GM12878 (cell line): ENCODE results near the gene ZMIZ1. TPM values are rescaled to one million over a fixed set of nuclear protein-coding genes. Genes with fewer than 3 reads are reported as not detected.

Source experiments
- ATAC-seq: fragments of 200-7000 bp; cut with Tn5 transposase; 3 replicates; pipeline ENCODE4 v1.9.1; 2020; ENCODE audit warnings: mild to moderate bottlenecking, moderate library complexity
- BruUV-seq: library from RNA; stranded (reverse); fragments of 400-500 nt; replicated peaks from 2 replicates; lab custom pipeline; 2021; lab: Mats Ljungman, UMichigan
- CTCF ChIA-PET: fragments of 300-600 bp; sonication (Branson Sonifier 250); formaldehyde crosslinking; extraction: SDS; loops from one replicate; lab custom pipeline; 2021; ENCODE audit warnings: inconsistent platforms; lab: Yijun Ruan, JAX
- POLR2A ChIA-PET: fragments of 350-600 bp; formaldehyde crosslinking; extraction: SDS; loops from one replicate; lab custom pipeline; 2021; ENCODE audit warnings: inconsistent platforms; lab: Charles Lee
- RAD21 ChIA-PET: fragments of 300-600 bp; sonication (Branson Sonifier 250); formaldehyde crosslinking; loops from one replicate; lab custom pipeline; 2023; ENCODE audit warnings: antibody characterized with exemption; ENCODE audit not compliant: unreplicated experiment; lab: Charles Lee
- SMC1A ChIA-PET: fragments of 300-600 bp; sonication (Branson Sonifier 250); formaldehyde crosslinking; loops from one replicate; lab custom pipeline; 2023; ENCODE audit not compliant: unreplicated experiment, uncharacterized antibody; lab: Charles Lee
- DNase-seq: peaks from one replicate; pipeline ENCODE4 v3.0.0-alpha.2; 2011; ENCODE audit warnings: low read depth, low spot score
- FAIRE-seq: peaks from 3 replicates; lab custom pipeline; 2011; peaks lifted over from hg19 to GRCh38; lab: Jason Lieb, UNC
- H2AFZ ChIP-seq: 2 replicates; pipeline ENCODE4 v1.6.0; 2011; ENCODE audit warnings: low read depth, low read length, control low read depth; ENCODE audit not compliant: control insufficient read depth
- H3K27ac ChIP-seq: 2 replicates; pipeline ENCODE4 v1.5.1; 2011; ENCODE audit warnings: control low read depth; ENCODE audit not compliant: control insufficient read depth, insufficient read depth
- H3K27me3 ChIP-seq, 2 experiments: replicated peaks in 1 of 2; 2 replicates each; pipeline versions ENCODE4 v1.6.0 to v1.6.1; 2011; ENCODE audit warnings: low read length in 1 of 2; ENCODE audit not compliant: control insufficient read depth in 2 of 2, insufficient read depth in 2 of 2
- H3K36me3 ChIP-seq, 2 experiments: 2 replicates each; pipeline ENCODE4 v1.5.1; 2011; ENCODE audit warnings: low read length in 1 of 2; ENCODE audit not compliant: control insufficient read depth in 2 of 2, insufficient read depth in 2 of 2
- H3K4me1 ChIP-seq: 2 replicates; pipeline ENCODE4 v1.6.1; 2011; ENCODE audit warnings: mild to moderate bottlenecking, low read length, moderate library complexity, mixed read lengths; ENCODE audit not compliant: control insufficient read depth, insufficient read depth
- H3K4me2 ChIP-seq: 2 replicates; pipeline ENCODE4 v1.6.0; 2011; ENCODE audit warnings: control low read depth; ENCODE audit not compliant: control insufficient read depth, insufficient read depth
- H3K4me3 ChIP-seq: fragments of 200-600 bp; sonication (generic); 2 replicates; pipeline ENCODE4 v1.5.1; 2016
- H3K79me2 ChIP-seq: 2 replicates; pipeline ENCODE4 v1.6.0; 2011; ENCODE audit warnings: low read length; ENCODE audit not compliant: control insufficient read depth, insufficient read depth
- H3K9ac ChIP-seq: 2 replicates; pipeline ENCODE4 v1.8.0; 2011; ENCODE audit warnings: low read length, control low read depth, mixed read lengths; ENCODE audit not compliant: control insufficient read depth, insufficient read depth
- H3K9me3 ChIP-seq: replicated peaks from 3 replicates; pipeline ENCODE4 v1.5.1; 2011; ENCODE audit warnings: mild to moderate bottlenecking, low read length; ENCODE audit not compliant: control insufficient read depth, insufficient read depth
- H4K20me1 ChIP-seq: 2 replicates; pipeline ENCODE4 v1.6.0; 2011; ENCODE audit not compliant: control insufficient read depth, insufficient read depth
- CREB1 ChIP-seq: IDR thresholded peaks from 2 replicates; pipeline ENCODE4 v1.6.1; 2012; ENCODE audit warnings: low read depth, mild to moderate bottlenecking, inconsistent platforms
- CTCF ChIP-seq, 3 experiments: IDR thresholded peaks in 2 of 3; conservative IDR thresholded peaks in 1 of 3; 2 replicates each; pipeline ENCODE4 v1.5.1; 2011; ENCODE audit warnings: low read depth in 3 of 3, low read length in 3 of 3, mild to moderate bottlenecking in 3 of 3, control low read depth in 2 of 3, moderate library complexity in 2 of 3, inconsistent platforms in 1 of 3, mixed read lengths in 1 of 3; ENCODE audit not compliant: control insufficient read depth in 2 of 3, insufficient read depth in 1 of 3; ENCODE audit errors: extremely low read depth in 1 of 3
- EED ChIP-seq: sonication (generic); IDR thresholded peaks from 2 replicates; pipeline ENCODE4 v1.6.1; 2016; ENCODE audit warnings: antibody characterized with exemption, low read depth
- HCFC1 ChIP-seq: fragments of 150-350 bp; IDR thresholded peaks from 2 replicates; pipeline ENCODE4 v1.6.1; 2014; ENCODE audit warnings: low read length
- NBN ChIP-seq: fragments of 450-650 bp; IDR thresholded peaks from 2 replicates; pipeline ENCODE4 v1.6.1; 2016
- NR2C2 ChIP-seq: IDR thresholded peaks from 2 replicates; pipeline ENCODE4 v1.6.1; 2011; ENCODE audit warnings: borderline replicate concordance, low read depth; ENCODE audit not compliant: control insufficient read depth, insufficient read length
- PML ChIP-seq: IDR thresholded peaks from 2 replicates; pipeline ENCODE4 v1.6.1; 2012; ENCODE audit warnings: low read length, inconsistent platforms
- REST ChIP-seq: IDR thresholded peaks from 2 replicates; pipeline ENCODE4 v1.6.1; 2012; ENCODE audit warnings: mild to moderate bottlenecking, low read depth, low read length
- TCF12 ChIP-seq: IDR thresholded peaks from 2 replicates; pipeline ENCODE4 v1.6.1; 2011; ENCODE audit warnings: low read depth, mild to moderate bottlenecking, low read length
- ZBTB11 ChIP-seq: fragments of 450-650 bp; formaldehyde crosslinking; IDR thresholded peaks from 2 replicates; pipeline ENCODE4 v1.5.0; 2022; ENCODE audit warnings: mild to moderate bottlenecking, missing genetic modification characterization
- ZNF207 ChIP-seq: fragments of 450-650 bp; IDR thresholded peaks from 2 replicates; pipeline ENCODE4 v1.6.1; 2014; ENCODE audit warnings: antibody characterized with exemption, mild to moderate bottlenecking, borderline replicate concordance
- WGBS: methylation state at CpG from one replicate; pipeline ENCODE4 v1.1.6; 2016; ENCODE audit warnings: low lambda C conversion rate; ENCODE audit not compliant: insufficient replicate concordance, insufficient coverage; ENCODE audit errors: missing lambda C conversion rate; 5-methylcytosine and 5-hydroxymethylcytosine counted together
- in situ Hi-C: fragments of 300-500 bp; cut with MboI; formaldehyde crosslinking; loops from 9 replicates; pipeline ENCODE4 v1.14.3; 2018; ENCODE audit warnings: mixed read lengths
- intact Hi-C: fragments of 100-400 bp; cut with micrococcal nuclease; formaldehyde crosslinking; loops from one replicate; pipeline ENCODE4 v1.14.2; 2022; ENCODE audit not compliant: unreplicated experiment
- polyA plus RNA-seq, 11 experiments: library from polyadenylated mRNA; depleted of rRNA in 4 of 11; unstranded in 6 of 11; stranded (reverse) in 5 of 11; fragments of >200 nt; fragmentation: Nextera tagmentation in 4 of 11; fragmentation: Illumina TruSeq in 1 of 11; extraction: Ambion mirVana in 4 of 11; extraction: Trizol in 1 of 11; gene quantifications; 1 replicate in 1 of 11; 2 replicates in 10 of 11; pipeline versions ENCODE4 v1.2.1 to v1.2.3, GENCODE V29; 2011 to 2016; ENCODE audit warnings: inconsistent platforms in 2 of 11, missing spikeins in 2 of 11, low read depth in 1 of 11
- total RNA-seq, 4 experiments: library from RNA; depleted of rRNA in 3 of 4; stranded (reverse); fragments of >200 nt in 3 of 4; fragmentation: Illumina TruSeq in 1 of 4; extraction: Trizol in 1 of 4; gene quantifications; 2 replicates each; pipeline versions ENCODE4 v1.2.1 to v1.2.3, GENCODE V29; 2013 to 2021
- TF ChIP-seq, protein P1 (sequence below): fragments of 450-650 bp; IDR thresholded peaks from 2 replicates; pipeline ENCODE4 v1.6.1; 2018; ENCODE audit warnings: borderline replicate concordance, mild to moderate bottlenecking; ENCODE audit not compliant: partially characterized antibody

Gene ZMIZ1
- total and polyA plus RNA-seq, 10 of the 15 experiments (the other 5 are each of a cell fraction or from before 2014, with no cell fraction given) = 3.1 to 82.3 (median 14.9) TPM

GRCh38 chr10:79235765-79236432, 167.1 kb downstream of the ZMIZ1 start:
- Histone ChIP-seq H3K36me3 (no peaks in the 10 kb centered on the region), H2AFZ (no peak overlapping the region), H3K4me3 (no peak overlapping the region), H3K79me2 (no peaks in the 10 kb centered on the region), H4K20me1 (no peaks in the 10 kb centered on the region), H3K27ac (no peak overlapping the region), H3K4me1 (no peaks in the 10 kb centered on the region), H3K9ac (no peak overlapping the region), H3K27me3 (no peaks in the 10 kb centered on the region; a peak in 1 of 4 replicates), H3K4me2 (no peak overlapping the region), H3K9me3 (no peaks in the 10 kb centered on the region)
- ChIA-PET SMC1A (interaction anchor here (0.9 to 1.0 kb wide), 2 partner anchors 9 to 299 kb away, joined by 3 read pairs; no protein-coding TSS in a partner anchor), RAD21 (interaction anchor here (1.4 kb wide), 1 partner anchor 10 kb away, joined by 3 read pairs; no protein-coding TSS in a partner anchor), CTCF (no interaction called here), POLR2A (interaction anchor here (0.8 kb wide), 1 partner anchor 9 kb away, joined by 3 read pairs; no protein-coding TSS in a partner anchor)
- in situ Hi-C loops (no loop called here), intact Hi-C loops (no loop called here)
- DNase-seq (no peak), ATAC-seq (no peak), FAIRE-seq (no peak)
- WGBS = 49% methylated on average over 10 of the region's 10 CpGs
- BruUV-seq = no TSS peak
- TF ChIP-seq NR2C2 = no peak
- no peak for TF ChIP-seq NBN
- no peak for TF ChIP-seq REST
- TF ChIP-seq, protein P1, sequence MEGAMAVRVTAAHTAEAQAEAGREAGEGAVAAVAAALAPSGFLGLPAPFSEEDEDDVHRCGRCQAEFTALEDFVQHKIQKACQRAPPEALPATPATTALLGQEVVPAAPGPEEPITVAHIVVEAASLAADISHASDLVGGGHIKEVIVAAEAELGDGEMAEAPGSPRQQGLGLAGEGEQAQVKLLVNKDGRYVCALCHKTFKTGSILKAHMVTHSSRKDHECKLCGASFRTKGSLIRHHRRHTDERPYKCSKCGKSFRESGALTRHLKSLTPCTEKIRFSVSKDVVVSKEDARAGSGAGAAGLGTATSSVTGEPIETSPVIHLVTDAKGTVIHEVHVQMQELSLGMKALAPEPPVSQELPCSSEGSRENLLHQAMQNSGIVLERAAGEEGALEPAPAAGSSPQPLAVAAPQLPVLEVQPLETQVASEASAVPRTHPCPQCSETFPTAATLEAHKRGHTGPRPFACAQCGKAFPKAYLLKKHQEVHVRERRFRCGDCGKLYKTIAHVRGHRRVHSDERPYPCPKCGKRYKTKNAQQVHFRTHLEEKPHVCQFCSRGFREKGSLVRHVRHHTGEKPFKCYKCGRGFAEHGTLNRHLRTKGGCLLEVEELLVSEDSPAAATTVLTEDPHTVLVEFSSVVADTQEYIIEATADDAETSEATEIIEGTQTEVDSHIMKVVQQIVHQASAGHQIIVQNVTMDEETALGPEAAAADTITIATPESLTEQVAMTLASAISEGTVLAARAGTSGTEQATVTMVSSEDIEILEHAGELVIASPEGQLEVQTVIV = no peak
- no peak for TF ChIP-seq ZBTB11 (CRISPR knock-in tag)
- TF ChIP-seq HCFC1 = no peak
- no peak for TF ChIP-seq CTCF (IDR thresholded peaks at IDR 0.05 in 2 of 3, conservative IDR thresholded peaks at IDR 0.05 in 1 of 3; ENCODE audit: control insufficient read depth in 2 of 3, extremely low read depth in 1 of 3, insufficient read depth in 1 of 3, low read depth in 3 of 3, low read length in 3 of 3)
- no peak for TF ChIP-seq CREB1
- no peak for TF ChIP-seq ZNF207
- TF ChIP-seq PML = no peak
- no peak for TF ChIP-seq EED
- no peak for TF ChIP-seq TCF12
